Left lung (tissue), 10 donors: ENCODE results near the gene EGFL7. TPM values are rescaled to one million over a fixed set of nuclear protein-coding genes. Genes with fewer than 3 reads are reported as not detected.

ENCODE experiments used
- ATAC-seq: fragments of 200-7000 bp; cut with Tn5 transposase; one replicate; pipeline ENCODE4 v1.9.1; 2020; ENCODE audit warnings: moderate library complexity
- DNase-seq, 4 donors: peaks; one replicate each; pipeline ENCODE4 v3.0.0-alpha.2; 2013 to 2020
- H3K27ac ChIP-seq, 2 donors: fragments of 200-600 bp; sonication (generic) in 1 of 2; one replicate each; pipeline versions ENCODE4 v1.5.0 to v1.8.0; 2020 to 2021
- H3K27me3 ChIP-seq, 2 donors: fragments of 200-600 bp; sonication (generic) in 1 of 2; one replicate each; pipeline versions ENCODE4 v1.5.0 to v1.8.0; 2020 to 2021
- H3K36me3 ChIP-seq, 2 donors: fragments of 200-600 bp; sonication (generic) in 1 of 2; one replicate each; pipeline versions ENCODE4 v1.5.0 to v1.8.0; 2020 to 2021
- H3K4me1 ChIP-seq, 2 donors: fragments of 200-600 bp; one replicate each; pipeline ENCODE4 v1.8.0; 2021
- H3K4me3 ChIP-seq, 2 donors: fragments of 200-600 bp; sonication (generic) in 1 of 2; one replicate each; pipeline versions ENCODE4 v1.5.0 to v1.8.0; 2020 to 2021; ENCODE audit warnings: mild to moderate bottlenecking in 1 of 2
- H3K9me3 ChIP-seq, 2 donors: fragments of 200-600 bp; sonication (generic) in 1 of 2; one replicate each; pipeline versions ENCODE4 v1.5.0 to v1.8.0; 2020 to 2021
- CTCF ChIP-seq, 2 donors: fragments of 200-600 bp; sonication (generic) in 1 of 2; IDR thresholded peaks; one replicate each; pipeline versions ENCODE4 v1.5.0 to v1.8.0; 2021; ENCODE audit warnings: antibody characterized with exemption in 2 of 2
- intact Hi-C, 2 donors: fragments of 100-400 bp; cut with DNase I; formaldehyde crosslinking; loops; one replicate each; pipeline versions ENCODE4 v1.11.2 to v1.14.2; 2022
- polyA plus RNA-seq, 6 donors: library from polyadenylated mRNA; unstranded; fragments of 120-200 nt; gene quantifications; one replicate each; pipeline ENCODE4 v1.2.1, GENCODE V29; 2013; ENCODE audit not compliant: insufficient read length in 6 of 6
- total RNA-seq, 2 donors: library from RNA; stranded (reverse); fragmentation: NEBNext Ultra II Directional; extraction: Animal tissue kit (Norgen Biotek cat#: 25700); gene quantifications; one replicate each; pipeline ENCODE4 v1.2.1, GENCODE V29; 2021
- donor health status: DM: no; HTN: yes; CAD: no.
- donor health status: DM: no; HTN: no; CAD: no.

Gene EGFL7
- total and polyA plus RNA-seq, 8 donors = 65.7 to 165 (median 101) TPM

- Histone ChIP-seq H3K27me3 (peaks cover 0 to 69% of the 10 kb centered on the region in 2 donors), H3K36me3 (no peaks in the 10 kb centered on the region), H3K9me3 (no peaks in the 10 kb centered on the region), H3K27ac (peak overlapping the region; percentile 83 to 89), H3K4me1 (peaks cover 8 to 69% of the 10 kb centered on the region in 2 donors), H3K4me3 (peak overlapping the region in 1 of 2 donors; percentile 39)
- intact Hi-C loops = no loop called here
- TF ChIP-seq CTCF (IDR thresholded peaks at IDR 0.05) = peak; percentile 86 to 93
- DNase-seq (peak in 2 of 4 donors; percentile 89 to 97), ATAC-seq (peak; percentile 94)
Observed at GRCh38 chr9:136644593-136645351, 17.9 kb upstream of the EGFL7 start.

GRCh38 chr9:136645352-136645902, 17.3 kb upstream of the EGFL7 start:
- peak overlapping the region in 1 of 2 donors; percentile 28 for H3K4me3 ChIP-seq

GRCh38 chr9:136645903-136646754, 16.6 kb upstream of the EGFL7 start:
- Histone ChIP-seq H3K4me1 (peaks cover 8 to 82% of the 10 kb centered on the region in 2 donors), H3K36me3 (no peaks in the 10 kb centered on the region), H3K9me3 (no peaks in the 10 kb centered on the region), H3K27ac (peak overlapping the region; percentile 83 to 89), H3K27me3 (peaks cover 0 to 69% of the 10 kb centered on the region in 2 donors), H3K4me3 (peak overlapping the region in 1 of 2 donors; percentile 28)
- TF ChIP-seq CTCF (IDR thresholded peaks at IDR 0.05) = peak in 1 of 2 donors; percentile 18
- DNase-seq (peak in 2 of 4 donors; percentile 82 to 83), ATAC-seq (peak; percentile 6)
- intact Hi-C loops = no loop called here

More at GRCh38 chr9:136645352-136645902, 17.3 kb upstream of the EGFL7 start:
- H3K36me3 ChIP-seq = no peaks in the 10 kb centered on the region
- TF ChIP-seq CTCF (IDR thresholded peaks at IDR 0.05) = no peak
- no peak for ATAC-seq
- peak overlapping the region; percentile 83 to 89 for H3K27ac ChIP-seq
- peaks cover 0 to 69% of the 10 kb centered on the region in 2 donors for H3K27me3 ChIP-seq
- intact Hi-C loops = no loop called here
- DNase-seq = no peak
- no peaks in the 10 kb centered on the region for H3K9me3 ChIP-seq
- H3K4me1 ChIP-seq = peaks cover 8 to 76% of the 10 kb centered on the region in 2 donors

GRCh38 chr9:136646827-136647711, 15.6 kb upstream of the EGFL7 start:
- ATAC-seq (no peak), DNase-seq (peak in 1 of 4 donors; percentile 78)
- Histone ChIP-seq H3K9me3 (no peaks in the 10 kb centered on the region), H3K4me3 (peak overlapping the region in 1 of 2 donors; percentile 28), H3K36me3 (no peaks in the 10 kb centered on the region), H3K27ac (peak overlapping the region; percentile 75 to 89), H3K4me1 (peaks cover 8 to 74% of the 10 kb centered on the region in 2 donors), H3K27me3 (peaks cover 0 to 69% of the 10 kb centered on the region in 2 donors)
- TF ChIP-seq CTCF (IDR thresholded peaks at IDR 0.05) = no peak
- intact Hi-C loops = no loop called here
